OCI-LY1 (cell line): ENCODE data around the gene FTO.

Experiments used
- H2AFZ ChIP-seq: fragments of 200-600 bp; sonication (generic), shearing (Covaris generic); 2 replicates; pipeline ENCODE4 v1.6.0; 2014; ENCODE audit warnings: antibody characterized with exemption, mild to moderate bottlenecking, low read length
- H3F3A ChIP-seq: fragments of 200-600 bp; sonication (generic), shearing (Covaris generic); 2 replicates; pipeline ENCODE4 v1.6.0; 2014; ENCODE audit warnings: mild to moderate bottlenecking, antibody characterized with exemption, low read length, moderate library complexity; ENCODE audit not compliant: insufficient read depth
- H3K27ac ChIP-seq: fragments of 200-600 bp; sonication (generic); 2 replicates; pipeline ENCODE4 v1.5.1; 2014; ENCODE audit warnings: low read length, mixed run types, mild to moderate bottlenecking, low read depth; ENCODE audit not compliant: poor library complexity, severe bottlenecking
- H3K27me3 ChIP-seq: fragments of 200-600 bp; sonication (generic); 2 replicates; pipeline ENCODE4 v1.6.0; 2014; ENCODE audit warnings: antibody characterized with exemption, mild to moderate bottlenecking, low read length, moderate library complexity; ENCODE audit not compliant: insufficient read depth
- H3K36me3 ChIP-seq: fragments of 200-600 bp; sonication (generic); 2 replicates; pipeline ENCODE4 v1.6.1; 2014; ENCODE audit warnings: mild to moderate bottlenecking, antibody characterized with exemption, low read length, moderate library complexity, mixed read lengths; ENCODE audit not compliant: insufficient read depth
- H3K4me1 ChIP-seq: fragments of 200-600 bp; sonication (generic); 2 replicates; pipeline ENCODE4 v1.5.1; 2014; ENCODE audit warnings: mild to moderate bottlenecking, low read length, moderate library complexity; ENCODE audit not compliant: insufficient read depth, severe bottlenecking
- H3K4me2 ChIP-seq: fragments of 200-600 bp; sonication (generic), shearing (Covaris generic); 2 replicates; pipeline ENCODE4 v1.6.1; 2014; ENCODE audit warnings: low read length
- H3K4me3 ChIP-seq: fragments of 200-600 bp; sonication (generic); 2 replicates; pipeline ENCODE4 v1.5.1; 2014; ENCODE audit warnings: low read length, low read depth, mild to moderate bottlenecking, mixed read lengths; ENCODE audit not compliant: poor library complexity, severe bottlenecking
- H3K79me2 ChIP-seq: fragments of 200-600 bp; shearing (Covaris generic); 2 replicates; pipeline ENCODE4 v1.6.1; 2016; ENCODE audit warnings: mixed run types, low read length, mixed read lengths; ENCODE audit not compliant: insufficient read depth
- H3K9ac ChIP-seq: fragments of 200-600 bp; sonication (generic), shearing (Covaris generic); 2 replicates; pipeline ENCODE4 v1.6.1; 2014; ENCODE audit warnings: mild to moderate bottlenecking, low read length, mixed read lengths
- H3K9me2 ChIP-seq: fragments of 200-600 bp; sonication (generic), shearing (Covaris generic); 2 replicates; pipeline ENCODE4 v1.6.1; 2014; ENCODE audit warnings: low read depth, mild to moderate bottlenecking, low read length, mixed read lengths
- H3K9me3 ChIP-seq: fragments of 200-600 bp; shearing (Covaris generic); 2 replicates; pipeline ENCODE4 v1.6.1; 2014; ENCODE audit warnings: low read length, mixed read lengths
- H4K20me1 ChIP-seq: fragments of 200-600 bp; sonication (generic), shearing (Covaris generic); 2 replicates; pipeline ENCODE4 v1.6.0; 2016; ENCODE audit warnings: mild to moderate bottlenecking, low read length; ENCODE audit not compliant: insufficient read depth
- EZH2 ChIP-seq: fragments of 200-600 bp; sonication (generic), shearing (Covaris generic); IDR thresholded peaks from 2 replicates; pipeline ENCODE4 v1.8.0; 2017; ENCODE audit warnings: borderline replicate concordance, mixed run types, mild to moderate bottlenecking, antibody characterized with exemption, low read length, moderate library complexity, mixed read lengths
- TF ChIP-seq, protein P1 (sequence below): fragments of 200-600 bp; sonication (generic), shearing (Covaris generic); IDR thresholded peaks from 2 replicates; pipeline ENCODE4 v1.5.1; 2017; ENCODE audit warnings: mild to moderate bottlenecking, antibody characterized with exemption, low read length, moderate library complexity, mixed read lengths

The FTO gene

DNA sequence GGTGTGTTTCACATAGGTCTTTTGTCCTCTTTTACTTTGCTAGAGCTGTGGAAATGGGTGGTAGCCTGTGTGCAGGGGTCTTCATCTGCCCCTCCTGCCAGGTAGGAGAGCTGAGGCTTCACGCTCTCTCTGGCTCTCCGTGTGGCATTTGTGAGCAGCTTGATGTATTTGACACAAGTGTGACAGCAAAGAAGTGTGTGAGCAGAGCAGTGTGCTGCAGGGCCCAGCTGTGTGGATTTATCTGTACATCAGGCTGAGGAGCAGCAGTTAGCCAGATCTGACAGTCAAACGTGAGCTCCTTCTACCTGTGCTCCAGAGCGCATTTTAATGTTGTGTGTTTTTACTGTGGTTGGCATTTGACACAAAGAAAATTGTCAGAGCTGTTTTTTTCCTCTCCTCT, 101.8 kb downstream of the FTO start:
- Histone ChIP-seq H3F3A (no peaks in the 10 kb centered on the region), H3K9me3 (no peaks in the 10 kb centered on the region; the same call in 1 of the 2 replicates), H2AFZ (no peak overlapping the region), H3K27me3 (no peaks in the 10 kb centered on the region), H3K9ac (no peak overlapping the region), H3K27ac (no peak overlapping the region), H4K20me1 (no peaks in the 10 kb centered on the region), H3K9me2 (no peaks in the 10 kb centered on the region), H3K36me3 (no peaks in the 10 kb centered on the region), H3K4me1 (no peaks in the 10 kb centered on the region), H3K4me2 (no peak overlapping the region), H3K4me3 (no peak overlapping the region), H3K79me2 (no peaks in the 10 kb centered on the region; the same call in 1 of the 2 replicates)
- no peak for TF ChIP-seq EZH2
- TF ChIP-seq, protein P1, sequence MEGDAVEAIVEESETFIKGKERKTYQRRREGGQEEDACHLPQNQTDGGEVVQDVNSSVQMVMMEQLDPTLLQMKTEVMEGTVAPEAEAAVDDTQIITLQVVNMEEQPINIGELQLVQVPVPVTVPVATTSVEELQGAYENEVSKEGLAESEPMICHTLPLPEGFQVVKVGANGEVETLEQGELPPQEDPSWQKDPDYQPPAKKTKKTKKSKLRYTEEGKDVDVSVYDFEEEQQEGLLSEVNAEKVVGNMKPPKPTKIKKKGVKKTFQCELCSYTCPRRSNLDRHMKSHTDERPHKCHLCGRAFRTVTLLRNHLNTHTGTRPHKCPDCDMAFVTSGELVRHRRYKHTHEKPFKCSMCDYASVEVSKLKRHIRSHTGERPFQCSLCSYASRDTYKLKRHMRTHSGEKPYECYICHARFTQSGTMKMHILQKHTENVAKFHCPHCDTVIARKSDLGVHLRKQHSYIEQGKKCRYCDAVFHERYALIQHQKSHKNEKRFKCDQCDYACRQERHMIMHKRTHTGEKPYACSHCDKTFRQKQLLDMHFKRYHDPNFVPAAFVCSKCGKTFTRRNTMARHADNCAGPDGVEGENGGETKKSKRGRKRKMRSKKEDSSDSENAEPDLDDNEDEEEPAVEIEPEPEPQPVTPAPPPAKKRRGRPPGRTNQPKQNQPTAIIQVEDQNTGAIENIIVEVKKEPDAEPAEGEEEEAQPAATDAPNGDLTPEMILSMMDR = no peak

DNA sequence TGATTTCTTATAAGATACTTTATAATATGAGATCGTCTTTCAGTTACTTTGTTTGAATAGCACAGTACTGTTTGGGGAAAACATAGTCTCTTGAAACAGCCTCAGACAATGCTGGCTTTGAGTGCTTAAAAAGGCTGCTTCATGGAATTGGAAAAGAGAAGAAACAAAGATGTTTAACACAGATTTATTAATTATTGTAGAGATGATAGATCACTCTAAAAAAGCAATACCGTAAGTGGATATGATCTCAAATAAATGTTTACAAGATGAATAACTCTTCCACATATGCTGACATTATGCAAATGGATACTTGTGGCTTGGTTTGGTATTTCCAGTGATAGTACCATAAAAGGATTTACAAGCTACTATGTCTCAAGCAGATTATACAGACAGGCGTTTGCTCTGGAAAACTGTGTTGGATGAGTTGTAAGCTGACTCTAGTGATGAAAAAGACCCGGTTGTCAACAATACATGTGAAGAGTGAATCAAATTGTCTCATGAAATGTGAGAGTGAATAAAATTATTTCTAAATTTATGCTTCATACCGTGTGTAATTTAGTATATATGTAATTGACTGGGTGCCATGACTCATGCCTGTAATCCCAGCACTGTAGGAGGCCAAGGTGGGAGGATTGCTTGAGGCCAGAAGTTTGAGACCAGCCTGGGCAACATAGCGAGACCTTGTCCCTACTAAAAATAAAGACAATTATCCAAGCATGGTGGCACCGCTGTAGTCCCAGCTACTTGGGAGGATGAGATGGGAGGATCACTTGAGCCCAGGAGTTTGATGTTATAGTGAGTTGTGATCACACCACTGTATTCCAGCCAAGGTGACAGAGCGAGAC, 105.4 kb downstream of the FTO start:
- Histone ChIP-seq H3K79me2 (no peaks in the 10 kb centered on the region; the same call in 1 of the 2 replicates), H3K9me3 (no peaks in the 10 kb centered on the region), H3K27me3 (no peaks in the 10 kb centered on the region), H3K4me1 (no peaks in the 10 kb centered on the region), H3K9ac (no peak overlapping the region), H4K20me1 (no peaks in the 10 kb centered on the region), H3K4me3 (no peak overlapping the region), H3F3A (no peaks in the 10 kb centered on the region), H3K9me2 (no peaks in the 10 kb centered on the region), H3K27ac (no peak overlapping the region), H3K36me3 (no peaks in the 10 kb centered on the region), H2AFZ (no peak overlapping the region), H3K4me2 (no peak overlapping the region)
- no peak for TF ChIP-seq EZH2
- TF ChIP-seq, protein P1 = no peak

DNA sequence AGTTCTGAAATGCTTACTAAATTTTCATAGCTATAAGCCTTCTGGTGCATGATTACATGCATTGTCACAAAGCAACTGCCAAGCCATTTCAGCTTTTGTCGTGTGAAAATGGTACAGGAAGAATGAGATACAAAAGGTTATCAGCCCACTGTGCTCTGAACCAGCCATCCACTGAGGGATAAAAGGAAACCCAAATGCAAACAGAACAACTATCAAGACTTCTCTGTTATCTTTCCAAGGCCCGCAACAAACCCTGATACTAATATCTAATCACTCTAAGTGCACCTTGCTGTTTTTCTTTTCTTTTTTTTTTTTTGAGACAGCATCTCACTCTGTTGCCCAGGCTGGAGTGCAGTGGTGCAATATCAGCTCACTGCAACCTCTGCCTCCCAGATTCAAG, 109.0 kb downstream of the FTO start:
- H2AFZ ChIP-seq = no peak overlapping the region
- no peaks in the 10 kb centered on the region for H3K9me2 ChIP-seq
- H3K36me3 ChIP-seq = no peaks in the 10 kb centered on the region
- no peaks in the 10 kb centered on the region for H3F3A ChIP-seq
- H3K79me2 ChIP-seq = no peaks in the 10 kb centered on the region; the same call in 1 of the 2 replicates
- TF ChIP-seq, protein P1 = no peak
- no peak for TF ChIP-seq EZH2
- H3K27ac ChIP-seq = no peak overlapping the region
- H3K4me1 ChIP-seq = no peaks in the 10 kb centered on the region
- no peak overlapping the region for H3K9ac ChIP-seq
- no peak overlapping the region for H3K4me3 ChIP-seq
- no peaks in the 10 kb centered on the region for H4K20me1 ChIP-seq
- H3K4me2 ChIP-seq = no peak overlapping the region
- no peaks in the 10 kb centered on the region for H3K27me3 ChIP-seq
- no peaks in the 10 kb centered on the region for H3K9me3 ChIP-seq
